DND-41 (cell line): ENCODE measurements around the gene SCART1.

Experiments used
- ATAC-seq: fragments of 200-7000 bp; cut with Tn5 transposase; 3 replicates; pipeline ENCODE4 v1.9.1; 2021; ENCODE audit warnings: low read depth; ENCODE audit not compliant: insufficient read depth
- DNase-seq: peaks from one replicate; pipeline ENCODE4 v3.0.0-alpha.2; 2020
- H2AFZ ChIP-seq: 2 replicates; pipeline ENCODE4 v1.6.0; 2012; ENCODE audit warnings: low read depth, low read length
- H3K27ac ChIP-seq: 2 replicates; pipeline ENCODE4 v1.5.1; 2012; ENCODE audit warnings: low read length, inconsistent platforms
- H3K27me3 ChIP-seq: fragments of 200-600 bp; sonication (generic); 2 replicates; pipeline ENCODE4 v1.6.0; 2012; ENCODE audit warnings: low read length, mild to moderate bottlenecking, inconsistent platforms; ENCODE audit not compliant: insufficient read depth, poor library complexity
- H3K36me3 ChIP-seq: 2 replicates; pipeline ENCODE4 v1.5.1; 2012; ENCODE audit warnings: low read length, inconsistent platforms; ENCODE audit not compliant: insufficient read depth
- H3K4me1 ChIP-seq: 2 replicates; pipeline ENCODE4 v1.5.1; 2012; ENCODE audit warnings: mild to moderate bottlenecking, low read length; ENCODE audit not compliant: insufficient read depth
- H3K4me2 ChIP-seq: 2 replicates; pipeline ENCODE4 v1.6.0; 2012; ENCODE audit warnings: mild to moderate bottlenecking, moderate library complexity, low read length, inconsistent platforms; ENCODE audit not compliant: insufficient read depth
- H3K4me3 ChIP-seq, 2 experiments: fragments of 200-600 bp in 1 of 2; shearing (Covaris generic) in 1 of 2; 2 replicates each; pipeline ENCODE4 v1.5.1; 2012 to 2016; ENCODE audit warnings: inconsistent platforms in 2 of 2, low read length in 2 of 2, mild to moderate bottlenecking in 2 of 2, low read depth in 1 of 2, moderate library complexity in 1 of 2
- H3K79me2 ChIP-seq: 2 replicates; pipeline ENCODE4 v1.6.0; 2012; ENCODE audit warnings: low read length, inconsistent platforms; ENCODE audit not compliant: insufficient read depth
- H3K9ac ChIP-seq: 2 replicates; pipeline ENCODE4 v1.6.0; 2012; ENCODE audit warnings: low read depth, mild to moderate bottlenecking, inconsistent platforms, low read length, moderate library complexity
- H3K9me3 ChIP-seq: 2 replicates; pipeline ENCODE4 v1.5.1; 2012; ENCODE audit warnings: low read length, moderate library complexity, mild to moderate bottlenecking, inconsistent platforms; ENCODE audit not compliant: insufficient read depth, severe bottlenecking
- H4K20me1 ChIP-seq: 2 replicates; pipeline ENCODE4 v1.6.0; 2012; ENCODE audit warnings: low read length; ENCODE audit not compliant: insufficient read depth
- EZH2 ChIP-seq: IDR thresholded peaks from 3 replicates; pipeline ENCODE4 v1.6.1; 2012; ENCODE audit warnings: borderline replicate concordance, low read depth, mild to moderate bottlenecking, moderate library complexity, low read length, inconsistent platforms; ENCODE audit not compliant: severe bottlenecking
- TF ChIP-seq, protein P1 (sequence below): IDR thresholded peaks from 2 replicates; pipeline ENCODE4 v1.5.1; 2012; ENCODE audit warnings: borderline replicate concordance, low read length, moderate library complexity, mild to moderate bottlenecking; ENCODE audit not compliant: poor library complexity, severe bottlenecking; ENCODE audit errors: extremely low read depth

SCART1 gene

DNA sequence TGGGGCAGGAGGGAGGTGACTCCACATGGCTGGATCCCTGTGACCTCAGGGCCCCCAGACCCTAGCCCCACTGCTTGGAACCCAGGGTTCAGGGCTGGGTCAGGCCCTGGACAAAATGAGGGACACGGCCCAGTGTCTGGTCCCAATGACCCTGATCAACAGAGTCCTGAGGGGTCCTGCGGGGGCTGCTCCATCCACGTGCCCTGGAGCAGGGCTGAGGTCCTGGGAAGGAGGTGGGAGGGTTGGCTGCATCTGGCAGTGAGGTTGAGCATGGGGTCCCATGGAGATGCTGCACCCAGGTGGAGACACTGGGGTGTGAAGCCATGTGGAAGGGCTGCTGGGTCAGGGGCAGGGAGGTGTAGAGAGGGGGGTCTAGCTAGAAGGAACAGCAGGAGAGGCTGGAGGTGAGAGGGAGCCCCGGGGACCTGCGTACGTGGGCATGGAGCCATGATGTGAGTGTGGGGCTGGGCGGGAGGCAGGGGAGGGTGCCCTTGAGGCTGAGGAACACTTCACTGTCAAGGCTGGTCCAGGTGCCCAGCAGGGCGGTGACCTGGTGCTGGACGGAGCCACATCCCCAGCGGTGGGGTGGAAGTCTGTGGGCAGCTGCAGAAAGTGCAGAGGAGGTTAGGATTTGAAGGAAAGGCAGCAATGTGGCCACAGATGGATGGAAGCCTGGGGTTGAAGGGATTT is 604 bp downstream of the SCART1 start:
- no peaks in the 10 kb centered on the region for H3K4me1 ChIP-seq
- TF ChIP-seq, protein P1, sequence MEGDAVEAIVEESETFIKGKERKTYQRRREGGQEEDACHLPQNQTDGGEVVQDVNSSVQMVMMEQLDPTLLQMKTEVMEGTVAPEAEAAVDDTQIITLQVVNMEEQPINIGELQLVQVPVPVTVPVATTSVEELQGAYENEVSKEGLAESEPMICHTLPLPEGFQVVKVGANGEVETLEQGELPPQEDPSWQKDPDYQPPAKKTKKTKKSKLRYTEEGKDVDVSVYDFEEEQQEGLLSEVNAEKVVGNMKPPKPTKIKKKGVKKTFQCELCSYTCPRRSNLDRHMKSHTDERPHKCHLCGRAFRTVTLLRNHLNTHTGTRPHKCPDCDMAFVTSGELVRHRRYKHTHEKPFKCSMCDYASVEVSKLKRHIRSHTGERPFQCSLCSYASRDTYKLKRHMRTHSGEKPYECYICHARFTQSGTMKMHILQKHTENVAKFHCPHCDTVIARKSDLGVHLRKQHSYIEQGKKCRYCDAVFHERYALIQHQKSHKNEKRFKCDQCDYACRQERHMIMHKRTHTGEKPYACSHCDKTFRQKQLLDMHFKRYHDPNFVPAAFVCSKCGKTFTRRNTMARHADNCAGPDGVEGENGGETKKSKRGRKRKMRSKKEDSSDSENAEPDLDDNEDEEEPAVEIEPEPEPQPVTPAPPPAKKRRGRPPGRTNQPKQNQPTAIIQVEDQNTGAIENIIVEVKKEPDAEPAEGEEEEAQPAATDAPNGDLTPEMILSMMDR, result no peak
- TF ChIP-seq EZH2, result no peak
- H3K9me3 ChIP-seq, result no peaks in the 10 kb centered on the region
- no peaks in the 10 kb centered on the region for H3K27me3 ChIP-seq
- H4K20me1 ChIP-seq, result no peaks in the 10 kb centered on the region
- H3K27ac ChIP-seq, result no peak overlapping the region
- no peak overlapping the region for H2AFZ ChIP-seq
- H3K9ac ChIP-seq, result no peak overlapping the region
- ATAC-seq, result no peak
- no peak overlapping the region for H3K4me2 ChIP-seq
- no peak overlapping the region for H3K4me3 ChIP-seq
- H3K36me3 ChIP-seq, result no peaks in the 10 kb centered on the region
- DNase-seq, result no peak
- H3K79me2 ChIP-seq, result no peaks in the 10 kb centered on the region

DNA sequence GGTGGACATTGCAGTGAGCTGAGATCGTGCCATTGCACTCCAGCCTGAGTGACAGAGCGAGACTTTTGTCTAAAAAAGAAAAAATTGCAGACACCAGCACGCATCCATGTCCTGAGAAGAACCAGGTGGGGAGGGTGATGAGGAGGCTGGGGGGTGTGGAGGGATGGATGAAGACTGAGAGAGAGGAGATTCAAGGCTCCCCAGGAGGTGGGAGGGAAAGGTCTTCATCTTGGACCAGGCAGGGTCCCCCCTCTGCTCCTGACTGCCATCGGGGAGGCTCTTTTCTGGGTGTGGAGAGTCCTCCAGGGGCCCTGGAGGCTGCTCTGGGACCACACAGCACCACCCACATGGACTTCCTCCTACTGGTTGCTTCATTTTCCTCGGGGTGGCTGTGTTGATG is 1.5 kb downstream of the SCART1 start:
- Histone ChIP-seq H4K20me1 (no peaks in the 10 kb centered on the region), H3K27ac (no peak overlapping the region), H3K9ac (no peak overlapping the region), H3K79me2 (no peaks in the 10 kb centered on the region), H2AFZ (no peak overlapping the region), H3K4me2 (no peak overlapping the region), H3K4me3 (no peak overlapping the region), H3K36me3 (peaks cover 3% of the 10 kb centered on the region; the same call in 1 of the 2 replicates), H3K9me3 (no peaks in the 10 kb centered on the region), H3K4me1 (no peaks in the 10 kb centered on the region), H3K27me3 (no peaks in the 10 kb centered on the region)
- TF ChIP-seq EZH2, result no peak
- TF ChIP-seq, protein P1, result no peak
- ATAC-seq (no peak), DNase-seq (no peak)

DNA sequence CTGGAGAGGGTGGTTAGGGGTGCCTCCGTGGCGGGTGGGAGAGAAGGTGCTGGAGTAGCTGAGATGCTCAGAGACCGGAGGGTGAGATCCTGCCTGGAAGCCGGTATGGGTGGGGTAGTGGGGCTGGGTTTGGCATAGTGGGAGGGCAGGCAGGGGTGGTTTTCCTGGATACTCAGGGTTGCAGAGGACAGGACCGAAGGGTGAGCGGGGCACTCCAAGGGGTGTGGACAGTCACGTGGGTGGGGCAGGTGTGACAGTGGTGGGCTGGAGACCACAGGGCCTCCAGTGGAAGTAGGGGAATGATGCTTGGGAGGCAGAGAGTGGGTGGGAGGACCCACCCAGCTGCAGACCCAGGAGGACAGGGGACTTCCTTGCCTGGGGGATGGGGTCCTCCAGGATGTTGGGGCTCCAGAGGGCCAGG is 1.9 kb downstream of the SCART1 start:
- Histone ChIP-seq H3K79me2 (no peaks in the 10 kb centered on the region), H3K36me3 (peaks cover 3% of the 10 kb centered on the region; the same call in 1 of the 2 replicates), H3K4me2 (no peak overlapping the region), H3K9me3 (no peaks in the 10 kb centered on the region), H3K9ac (no peak overlapping the region), H4K20me1 (no peaks in the 10 kb centered on the region), H3K4me3 (no peak overlapping the region), H3K27ac (no peak overlapping the region), H3K4me1 (no peaks in the 10 kb centered on the region), H2AFZ (no peak overlapping the region), H3K27me3 (no peaks in the 10 kb centered on the region)
- ATAC-seq (no peak), DNase-seq (no peak)
- TF ChIP-seq, protein P1, result no peak
- TF ChIP-seq EZH2, result no peak
